Endometrial microvascular endothelial cells (primary cell): ENCODE measurements around the gene KCNJ11. TPM values are rescaled to one million over a fixed set of nuclear protein-coding genes. Genes with fewer than 3 reads are reported as not detected.

Experiments
- in situ Hi-C: cut with HindIII; loops from 2 replicates; pipeline ENCODE4 v1.10.0; 2017; ENCODE audit warnings: low sequenced_read_pairs, low pct_unique_long_range_greater_than_20kb; ENCODE audit errors: inconsistent ontology term
- total RNA-seq: library from RNA; depleted of rRNA; stranded (reverse); fragments of >200 nt; gene quantifications from one replicate; pipeline ENCODE4 v1.2.3, GENCODE V29; 2015; ENCODE audit errors: inconsistent ontology term

KCNJ11 gene
- total RNA-seq, 1 donor from 2014 or later = 1.0 TPM

DNA sequence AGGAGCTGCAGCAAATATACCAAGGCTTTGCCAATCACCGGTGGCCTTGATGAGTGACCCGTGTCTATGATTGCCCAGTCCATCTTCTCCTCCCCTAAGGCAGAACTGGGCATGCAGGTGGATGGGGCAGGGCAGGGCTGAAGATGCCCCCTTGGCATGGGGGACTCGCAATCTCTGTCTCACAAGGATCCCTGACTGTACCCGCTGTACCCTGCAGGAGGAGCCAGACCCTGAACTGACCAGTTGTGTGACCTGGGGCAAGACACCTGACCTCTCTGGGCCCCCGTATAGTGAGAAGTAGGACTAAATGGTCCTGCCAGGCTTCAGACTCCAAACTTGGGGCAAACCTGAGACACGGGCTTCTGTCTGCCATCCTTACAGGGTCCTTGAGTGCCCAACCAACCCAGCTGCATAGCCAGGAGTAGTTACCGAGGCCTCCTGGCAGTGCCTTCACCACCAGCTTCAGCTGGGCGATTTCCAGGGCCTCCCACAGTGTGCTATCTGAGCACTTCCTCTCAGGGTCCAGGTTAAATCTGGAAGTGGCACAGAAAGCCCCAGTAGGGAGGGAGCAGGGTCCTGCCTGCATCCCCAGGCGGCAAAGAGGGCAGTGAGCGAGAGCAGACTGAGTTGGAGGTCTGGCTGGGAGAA lies 6.4 kb upstream of the KCNJ11 start:
- in situ Hi-C loops = no loop called here

DNA sequence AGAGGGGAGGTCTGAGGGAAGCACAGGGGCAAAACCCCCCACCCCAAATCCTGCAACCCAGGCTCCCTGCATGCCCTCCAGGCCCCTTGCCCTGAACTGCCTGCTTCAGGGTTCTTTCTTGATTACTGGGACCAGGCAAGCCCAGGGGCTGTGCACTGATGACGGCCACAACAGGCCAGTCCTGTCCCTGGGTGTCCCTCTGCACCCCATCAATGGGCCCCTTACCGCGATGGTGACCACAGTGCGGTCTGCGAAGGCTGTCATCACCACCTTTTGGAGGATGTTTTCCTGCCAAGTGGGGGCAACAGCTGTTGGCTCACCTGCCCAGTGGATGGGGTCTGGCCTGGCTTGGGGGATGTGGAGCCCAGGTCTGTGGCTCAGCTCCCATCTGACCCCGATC lies 5.0 kb upstream of the KCNJ11 start:
- in situ Hi-C loops = no loop called here

DNA sequence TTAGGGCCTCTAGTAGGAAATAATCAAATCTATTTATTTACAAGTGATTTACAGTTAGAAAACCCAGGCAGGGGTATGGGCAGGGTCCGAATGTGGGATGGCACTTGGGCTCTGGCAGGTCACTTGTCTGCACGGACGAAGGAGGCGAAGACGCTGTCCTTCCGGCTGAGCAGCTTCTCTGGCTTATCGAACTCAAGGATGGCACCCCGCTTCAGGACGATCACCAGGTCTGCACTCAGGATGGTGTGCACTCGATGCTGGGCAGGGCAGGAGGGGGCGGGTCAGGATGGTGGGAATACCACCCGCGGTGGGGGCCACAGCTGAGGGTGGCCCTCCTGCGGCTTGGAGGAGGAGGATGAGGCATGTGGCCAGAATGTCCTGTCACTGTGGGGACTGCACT lies 4.4 kb upstream of the KCNJ11 start:
- in situ Hi-C loops = no loop called here

DNA sequence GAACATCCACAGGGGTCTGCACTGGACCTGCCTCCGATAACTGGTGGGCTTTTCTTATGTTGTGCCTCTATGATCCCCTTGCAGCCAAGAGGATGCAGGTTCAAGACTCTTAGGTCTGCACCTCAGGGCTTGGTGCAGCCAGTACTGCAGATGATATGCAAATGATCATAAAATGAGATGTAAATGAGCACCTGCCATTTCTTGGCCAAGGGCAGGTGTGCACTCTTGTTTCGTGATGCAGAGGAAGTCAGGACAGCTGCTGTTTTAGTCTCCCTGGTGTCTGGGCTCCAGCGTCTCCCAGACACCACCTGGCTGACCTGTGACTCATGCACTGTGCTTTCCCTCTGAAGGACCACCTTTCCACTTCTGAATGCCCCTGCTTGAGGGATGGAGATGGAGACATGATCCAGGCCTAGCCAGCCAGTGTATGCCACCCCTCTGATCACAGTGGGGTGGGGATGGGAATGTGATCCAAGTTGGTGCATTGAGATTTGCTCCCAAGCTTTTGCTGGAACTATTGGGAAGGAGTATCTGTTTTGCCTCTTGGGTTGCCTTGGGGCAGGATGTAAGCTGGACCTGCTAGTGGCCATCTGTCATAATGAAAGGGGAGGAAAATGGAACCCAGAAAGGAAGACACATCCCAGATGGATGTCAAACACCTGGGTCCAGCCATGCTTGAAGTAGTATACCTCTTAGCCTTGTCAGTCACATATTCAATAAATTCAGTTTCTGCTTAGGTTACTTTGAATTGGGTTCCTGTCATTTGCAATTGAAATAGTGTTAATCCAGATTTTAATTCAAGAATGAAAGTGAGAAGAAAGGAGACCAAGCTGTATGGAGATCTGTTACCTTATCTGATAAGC lies 3.3 kb upstream of the KCNJ11 start:
- in situ Hi-C loops = no loop called here

DNA sequence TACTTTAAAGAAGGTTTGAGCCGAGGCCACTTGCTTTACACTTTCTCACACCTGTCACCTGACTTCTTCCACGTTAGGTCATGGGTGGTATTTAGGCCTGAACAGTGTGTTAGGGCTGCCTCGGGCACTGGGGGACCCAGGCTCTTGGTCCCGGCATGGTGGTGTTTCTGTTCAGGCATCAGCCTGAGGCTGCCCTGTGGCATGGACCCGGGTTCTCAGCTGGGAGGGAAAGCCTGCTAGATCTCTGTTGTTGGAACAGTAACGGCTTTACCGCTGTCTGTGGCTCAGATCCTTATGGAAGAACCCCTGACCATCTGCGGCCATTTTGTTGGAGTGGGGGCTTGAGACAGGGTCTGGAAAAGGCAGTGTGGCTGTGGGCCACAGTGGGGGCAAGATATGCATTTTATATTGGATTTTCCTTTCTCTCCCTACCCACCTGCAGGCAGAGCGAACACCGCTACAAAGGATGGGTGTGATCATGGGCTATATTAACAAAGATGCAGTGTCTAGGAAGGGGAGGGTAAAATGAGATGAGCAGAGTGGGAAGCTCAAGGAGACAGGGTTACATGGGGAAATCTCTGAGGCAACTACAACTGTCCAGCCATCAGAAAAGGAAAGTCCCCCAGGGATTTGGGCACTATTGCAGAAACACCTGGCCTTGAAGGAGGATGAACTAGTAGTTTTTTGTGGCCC lies 1.6 kb upstream of the KCNJ11 start:
- in situ Hi-C loops = no loop called here

DNA sequence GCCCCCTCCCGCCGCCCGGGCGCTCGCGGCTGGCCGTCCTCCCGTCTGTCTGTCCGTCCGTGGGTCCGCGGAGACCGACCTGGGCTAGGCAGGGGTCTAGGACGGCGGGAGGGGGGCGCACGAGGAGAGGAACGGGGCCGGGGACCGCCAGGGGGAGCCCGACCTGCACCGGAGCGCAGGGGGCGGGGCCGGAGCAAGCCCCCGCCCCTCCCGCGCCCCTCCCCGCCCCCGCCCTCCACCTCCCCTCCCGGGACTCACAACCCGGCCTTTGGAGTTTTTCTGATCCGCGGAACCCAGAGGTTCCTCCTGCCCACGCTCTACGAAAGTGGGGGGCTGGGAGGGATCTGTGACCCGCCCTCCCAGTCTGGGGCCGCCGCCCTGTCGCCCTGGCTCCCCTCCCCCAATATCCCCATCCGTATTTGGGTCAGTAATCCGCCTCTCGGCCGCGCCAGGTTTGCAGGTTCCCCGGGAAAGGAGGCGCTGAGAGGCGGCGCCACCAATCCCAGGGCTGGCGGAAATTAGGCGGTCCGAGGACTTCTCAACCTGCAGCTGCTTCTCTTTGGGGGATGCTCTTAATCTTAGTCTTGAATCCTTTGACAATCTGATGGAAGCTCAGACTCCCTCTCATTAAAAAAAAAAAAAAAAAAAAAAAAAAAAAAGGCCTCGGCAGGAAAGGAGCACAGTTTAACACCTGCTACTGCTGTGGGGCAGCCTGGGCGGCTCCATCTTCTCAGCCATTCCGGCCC lies 925 bp upstream of the KCNJ11 start:
- in situ Hi-C loops = no loop called here

DNA sequence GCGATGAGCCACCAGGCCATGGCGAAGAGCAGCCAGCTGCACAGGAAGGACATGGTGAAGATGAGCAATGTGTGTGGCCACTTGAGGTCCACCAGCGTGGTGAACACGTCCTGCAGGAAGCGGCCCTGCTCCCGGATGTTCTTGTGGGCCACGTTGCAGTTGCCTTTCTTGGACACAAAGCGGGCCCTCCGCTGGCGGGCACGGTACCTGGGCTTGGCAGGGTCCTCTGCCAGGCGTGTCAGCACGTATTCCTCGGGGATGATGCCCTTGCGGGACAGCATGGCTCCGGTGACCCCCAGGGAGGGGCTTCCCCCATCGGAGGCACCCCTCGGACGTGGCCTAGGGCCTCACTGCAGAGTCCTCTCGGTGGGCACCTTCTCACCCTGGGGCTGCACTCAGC lies 648 bp downstream of the KCNJ11 start:
- in situ Hi-C loops = no loop called here

DNA sequence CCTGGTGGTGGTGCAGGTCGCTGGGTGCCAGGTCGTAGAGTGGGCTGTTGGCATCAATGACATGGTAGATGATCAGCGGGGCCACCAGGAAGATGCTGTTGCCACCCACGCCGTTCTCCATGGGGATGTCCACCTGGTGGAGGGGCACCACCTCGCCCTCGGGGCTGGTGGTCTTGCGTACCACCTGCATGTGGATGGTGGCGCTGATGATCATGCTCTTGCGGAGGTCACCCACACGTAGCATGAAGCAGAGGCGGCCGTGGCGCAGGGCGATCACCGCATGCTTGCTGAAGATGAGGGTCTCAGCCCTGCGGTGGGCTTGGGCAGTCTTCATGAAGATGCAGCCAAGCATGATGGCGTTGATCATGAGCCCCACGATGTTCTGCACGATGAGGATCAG lies 1.2 kb downstream of the KCNJ11 start:
- in situ Hi-C loops = no loop called here

DNA sequence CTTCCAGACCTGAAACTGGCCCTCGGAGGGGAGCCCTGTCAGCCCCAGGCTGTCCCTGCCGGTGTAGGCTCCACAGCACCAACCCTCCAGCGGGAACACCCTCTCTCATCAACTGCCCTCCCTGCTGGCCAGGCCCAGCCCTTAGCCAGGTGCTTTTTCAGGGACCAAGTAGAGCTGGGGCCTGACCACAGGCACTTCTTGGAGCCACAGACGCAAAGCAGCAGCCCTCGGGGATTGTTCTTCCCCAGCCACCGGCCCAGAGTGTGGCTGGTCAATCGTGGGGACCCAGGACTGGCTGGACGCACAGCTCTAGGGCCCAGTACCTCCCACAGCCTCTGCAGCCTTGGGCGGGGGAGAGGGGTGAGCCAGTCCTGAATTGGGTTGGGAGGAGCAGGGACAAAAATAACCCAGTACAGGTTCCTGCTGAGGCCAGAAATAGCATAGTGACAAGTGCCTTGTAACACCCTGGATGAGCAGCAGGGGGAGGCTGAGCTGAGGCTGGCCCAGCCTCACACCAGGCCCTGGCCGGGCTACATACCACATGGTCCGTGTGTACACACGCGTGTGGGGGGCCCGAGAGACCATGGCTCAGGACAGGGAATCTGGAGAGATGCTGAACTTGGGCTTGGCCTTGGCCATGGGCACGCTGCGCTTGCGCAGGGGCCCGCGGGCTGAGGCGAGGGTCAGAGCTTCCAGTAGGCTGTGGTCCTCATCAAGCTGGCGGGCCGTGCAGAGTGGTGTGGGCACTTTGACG lies 2.0 kb downstream of the KCNJ11 start:
- in situ Hi-C loops = no loop called here

DNA sequence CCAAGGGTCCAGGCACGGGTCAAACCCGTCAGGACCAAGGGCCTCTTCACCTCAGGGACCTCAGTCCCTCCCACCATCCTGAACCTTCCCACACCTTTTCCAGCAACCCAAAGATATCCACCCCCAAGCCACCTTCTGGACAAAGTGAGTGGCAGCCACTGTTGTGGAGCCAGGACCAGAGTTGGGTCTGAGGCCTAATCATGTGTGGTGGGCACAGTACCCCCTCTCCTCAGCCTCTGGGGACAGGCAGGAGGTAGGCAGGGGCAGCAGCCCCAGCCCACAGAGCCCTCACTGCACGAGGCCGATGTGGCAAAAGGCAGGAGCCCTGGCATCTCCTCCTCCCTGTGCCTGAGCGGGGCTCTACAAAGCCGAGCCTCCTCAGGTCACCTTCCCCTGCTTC lies 2.5 kb downstream of the KCNJ11 start:
- in situ Hi-C loops = no loop called here

DNA sequence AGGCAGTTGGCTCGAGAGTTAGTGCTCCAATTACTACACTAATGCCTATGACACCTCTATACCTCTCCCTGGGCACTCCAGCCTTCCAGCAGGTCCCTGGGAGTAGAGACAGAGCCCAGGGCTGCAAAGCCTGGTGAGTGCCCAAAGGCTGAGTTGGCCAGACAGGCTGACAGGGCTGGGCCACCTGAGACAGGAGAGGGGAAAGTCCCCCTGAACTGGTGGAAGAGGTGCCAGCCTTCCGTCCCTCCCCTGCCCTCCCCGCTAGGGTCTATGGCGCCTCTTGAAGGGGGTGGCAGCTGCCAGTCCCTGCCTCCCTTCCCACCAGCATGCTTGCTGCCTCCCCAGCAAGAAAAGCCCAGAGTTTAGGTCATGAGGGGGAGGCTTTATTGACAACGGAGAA lies 3.0 kb downstream of the KCNJ11 start:
- in situ Hi-C loops = no loop called here

DNA sequence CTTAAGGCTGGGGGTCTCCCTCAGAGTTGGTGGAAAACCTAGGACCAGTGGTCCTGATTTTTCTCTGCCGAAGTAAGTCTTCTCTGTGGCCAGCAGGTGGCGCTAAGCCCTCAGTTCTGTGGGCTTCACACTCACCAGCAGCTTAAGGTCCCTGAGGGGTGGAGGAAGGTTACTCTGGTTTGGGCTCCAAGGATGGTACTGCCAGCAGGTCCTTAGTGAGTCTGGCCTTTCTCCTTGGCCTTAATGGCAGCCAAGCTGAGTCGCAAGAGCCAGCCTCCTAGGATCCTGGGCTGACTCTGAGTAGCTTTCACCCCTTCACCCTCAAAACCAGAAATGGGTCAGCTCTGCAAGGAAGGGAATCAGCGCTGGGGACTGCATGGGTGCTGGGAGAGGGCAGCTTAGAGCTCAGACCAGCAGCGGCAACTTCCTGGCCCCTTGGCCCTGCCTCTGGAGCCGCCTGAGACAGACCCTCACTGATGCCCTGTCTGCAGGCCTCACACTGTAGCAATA lies 4.4 kb downstream of the KCNJ11 start:
- in situ Hi-C loops = no loop called here

DNA sequence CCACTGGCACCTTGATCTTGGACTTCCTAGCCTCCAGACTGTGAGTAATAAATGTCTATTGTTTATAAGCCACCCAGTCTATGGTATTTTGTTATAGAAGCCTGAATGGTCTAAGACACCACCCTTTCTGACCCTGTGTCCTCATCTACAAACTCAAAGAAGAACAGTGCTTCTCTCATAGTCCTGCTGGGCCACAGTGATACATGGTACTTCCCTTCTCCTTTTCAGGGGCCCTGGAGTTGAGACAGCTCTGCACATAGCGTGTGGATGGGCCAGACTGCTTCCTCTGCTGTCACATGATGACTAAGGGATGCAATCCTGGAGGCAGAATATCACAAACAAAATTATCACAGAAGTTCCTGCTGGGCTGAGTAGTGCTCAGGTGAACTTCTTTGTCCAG lies 5.0 kb downstream of the KCNJ11 start:
- in situ Hi-C loops = no loop called here

DNA sequence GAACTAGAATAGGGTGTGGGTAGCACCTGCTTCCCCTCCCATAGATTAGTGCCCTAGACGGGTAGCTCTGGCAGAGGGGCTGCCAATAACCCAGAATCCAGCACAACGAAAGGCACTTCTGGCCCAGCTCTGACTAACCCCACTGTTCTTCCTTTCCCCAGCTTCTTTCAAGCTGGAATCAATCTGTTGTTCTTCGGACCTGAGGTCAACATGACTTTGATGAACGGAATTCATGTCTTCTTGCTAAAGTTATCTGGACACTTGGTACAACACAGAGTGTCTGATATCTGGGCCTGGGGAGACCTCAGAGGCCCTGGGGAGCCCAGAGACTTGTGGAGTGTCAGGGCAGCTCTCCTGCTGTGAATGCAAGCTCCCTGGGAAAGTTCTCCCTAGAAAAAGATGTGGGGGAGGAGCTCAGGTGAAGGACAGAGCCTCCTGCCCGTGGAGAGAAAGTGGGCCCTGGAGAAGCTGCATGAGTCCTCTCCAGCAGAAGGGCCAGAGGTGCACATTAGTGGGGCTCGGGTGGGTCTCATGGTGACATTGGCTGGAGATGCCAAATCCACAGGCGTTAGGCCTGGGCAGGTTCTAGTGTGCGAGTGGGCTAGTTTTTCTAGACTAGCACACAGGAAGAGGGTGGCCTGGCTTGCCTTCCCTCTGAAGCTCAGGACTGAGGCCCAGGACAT lies 6.3 kb downstream of the KCNJ11 start:
- in situ Hi-C loops = no loop called here

DNA sequence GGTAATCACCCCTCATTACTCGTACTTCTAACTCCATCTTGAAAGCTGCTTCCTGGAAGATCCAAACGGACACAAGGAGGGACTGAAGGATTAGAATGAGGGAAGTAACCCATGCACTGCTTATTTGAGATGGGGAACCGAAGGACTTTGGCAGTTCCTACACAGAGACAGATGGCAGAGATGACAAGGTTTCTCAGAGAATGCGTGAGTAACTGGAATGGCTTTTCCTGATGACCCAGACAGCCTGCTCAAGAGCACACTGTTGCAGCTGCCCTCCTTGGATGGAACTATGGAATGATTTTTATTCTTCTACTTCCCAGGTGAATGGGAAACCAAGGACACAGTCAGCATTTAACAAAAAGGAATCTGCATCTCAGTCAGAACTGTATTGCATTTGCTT lies 7.3 kb downstream of the KCNJ11 start:
- in situ Hi-C loops = no loop called here

DNA sequence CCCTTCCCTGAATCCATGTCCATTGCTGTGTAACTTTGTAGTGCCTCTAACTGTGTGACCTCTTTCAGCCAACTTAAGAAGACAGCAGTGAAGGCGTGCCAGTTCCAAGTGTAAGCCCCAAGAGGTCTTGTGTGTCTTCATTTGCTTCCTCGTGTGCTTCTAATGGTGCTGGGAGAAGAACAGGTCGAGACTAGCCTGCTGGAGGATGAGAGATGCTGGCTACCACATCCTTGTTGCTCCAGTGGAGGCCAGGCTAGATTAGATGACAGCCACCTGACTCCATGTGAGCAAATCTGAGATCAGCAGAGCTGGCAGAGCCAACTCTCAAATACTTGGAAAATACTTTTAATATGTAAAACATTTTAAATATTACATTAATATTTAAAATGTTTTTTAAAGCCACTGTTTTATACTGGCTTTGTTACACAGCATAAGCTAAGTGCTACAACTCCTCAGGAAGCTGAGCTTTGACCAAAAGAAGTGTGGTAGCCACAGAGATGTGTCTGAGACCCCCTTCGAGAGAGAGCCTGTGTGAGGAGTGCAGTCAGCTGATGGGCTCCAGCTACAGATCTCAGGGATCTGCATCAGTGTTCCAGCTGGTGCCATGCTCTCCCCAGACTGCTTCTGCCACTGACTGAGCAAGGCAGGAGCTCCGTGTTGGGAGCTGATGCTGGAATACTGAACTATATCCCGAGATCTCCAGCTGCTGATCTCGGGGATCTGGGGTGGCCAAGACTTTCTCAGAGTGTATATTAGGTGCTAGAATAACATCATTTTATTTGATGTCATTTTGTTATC lies 8.9 kb downstream of the KCNJ11 start:
- in situ Hi-C loops = no loop called here

DNA sequence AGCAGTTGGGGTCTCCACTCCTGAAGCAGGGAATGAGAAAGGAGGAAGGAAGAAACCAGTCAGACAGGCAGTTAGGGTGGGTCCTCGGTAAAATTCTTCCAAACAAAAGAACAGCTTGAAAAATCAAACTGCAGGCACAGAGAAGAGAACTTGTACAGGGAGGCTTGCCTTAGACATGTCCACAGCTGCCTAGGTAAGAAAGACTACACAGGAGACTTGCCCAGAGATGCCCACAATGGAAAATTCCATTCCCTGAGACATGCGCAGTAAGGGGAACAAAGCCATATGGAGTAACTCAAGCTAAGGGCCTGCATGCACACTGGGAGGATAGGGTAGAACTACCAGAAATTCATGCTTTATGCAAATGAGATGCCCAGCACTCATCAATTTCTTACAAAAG lies 9.8 kb downstream of the KCNJ11 start:
- in situ Hi-C loops = no loop called here
